HG03175 (cell line): ENCODE data around the gene NRBP1.

Experiments used
- ATAC-seq: cut with Tn5 transposase; IDR thresholded peaks from one replicate; pipeline ENCODE4 v1.9.1; 2021; ENCODE audit warnings: mild to moderate bottlenecking, moderate library complexity; ENCODE audit not compliant: unreplicated experiment

Gene NRBP1

GRCh38 chr2:27489498-27490397 is 61.3 kb downstream of the NRBP1 start, which contains the start of gene IFT172:
TSS of gene IFT172 (minus strand) at chr2:27489743. CDS start at chr2:27489653, 90 bp downstream.
- ATAC-seq = peak; percentile 94
